Thyroid gland (tissue), 4 donors: ENCODE data around the gene MOB1B.
"Not testable (repeated sequence)": the region's sequence is repeated elsewhere in the genome, so short reads cannot be mapped to it uniquely, and the experiment has no call there.

ENCODE experiments used
- CTCF ChIP-seq, 6 experiments: fragments of 200-600 bp in 3 of 6; fragments of 450-650 bp in 3 of 6; sonication (generic) in 3 of 6; IDR thresholded peaks; one replicate each; pipeline ENCODE4 v1.5.1; 2016 to 2019; ENCODE audit warnings: antibody characterized with exemption in 6 of 6, mild to moderate bottlenecking in 2 of 6, inconsistent platforms in 1 of 6, moderate library complexity in 1 of 6
- POLR2A ChIP-seq, 2 donors: fragments of 450-650 bp; IDR thresholded peaks; one replicate each; pipeline ENCODE4 v1.6.1; 2017; ENCODE audit warnings: antibody characterized with exemption in 2 of 2, mild to moderate bottlenecking in 2 of 2, moderate library complexity in 1 of 2

GRCh38 chr4:71017391-71017790 is 115.2 kb downstream of the MOB1B start:
- TF ChIP-seq CTCF, POLR2A (IDR thresholded peaks at IDR 0.05): not testable (repeated sequence)
